Measurements from ENCODE around the gene ASB16. TPM values are rescaled to one million over a fixed set of nuclear protein-coding genes. Genes with fewer than 3 reads are reported as not detected.
"Not testable (repeated sequence)": the region's sequence is repeated elsewhere in the genome, so short reads cannot be mapped to it uniquely, and the experiment has no call there.

The ASB16 gene
- total and polyA plus RNA-seq, 2 donors (not counting 3 experiments of a cell fraction or from before 2014, with no cell fraction given): not detected

DNA sequence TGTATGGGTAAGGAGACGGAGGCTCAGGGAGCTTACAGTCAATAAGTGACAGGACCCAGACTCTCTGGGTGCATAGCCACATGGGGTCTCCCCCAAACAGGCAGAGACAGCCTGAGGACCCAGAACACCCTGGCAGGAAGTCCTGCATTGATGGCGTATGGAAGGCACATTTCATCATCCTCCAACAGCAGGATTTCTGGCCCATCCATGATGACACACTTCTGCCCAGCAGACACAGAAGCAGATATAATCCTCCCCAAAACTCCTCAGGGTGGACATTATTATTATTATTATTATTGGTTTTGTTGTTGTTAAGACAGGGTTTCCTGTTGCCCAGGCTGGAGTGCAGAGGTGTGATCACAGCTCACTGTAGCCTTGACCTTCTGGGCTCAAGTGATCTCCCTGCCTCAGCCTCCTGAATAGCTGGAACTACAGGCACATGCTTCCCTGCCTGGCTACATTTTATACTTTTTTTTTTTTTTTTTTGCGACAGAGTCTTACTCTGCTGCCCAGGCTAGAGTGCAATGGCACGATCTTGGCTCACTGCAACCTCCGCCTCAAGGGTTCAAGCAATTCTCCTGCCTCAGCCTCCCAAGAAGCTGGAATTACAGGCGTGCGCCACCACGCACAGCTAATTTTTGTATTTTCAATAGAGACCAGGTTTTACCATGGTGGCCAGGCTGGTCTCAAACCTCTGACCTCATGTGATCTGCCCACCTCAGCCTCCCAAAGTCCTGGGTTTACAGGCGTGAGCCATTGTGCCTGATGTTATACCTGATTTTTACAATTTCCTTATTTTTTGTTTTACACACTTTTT lies 35.5 kb upstream of the ASB16 start:
- Histone ChIP-seq H3K9ac (replicated peaks; ENCODE audit: extremely low read depth, insufficient read depth, low read length) (no peak overlapping the region), H2AFZ (ENCODE audit: low read depth, low read length) (no peak overlapping the region), H3K4me3 (replicated peaks in 1 of 3; ENCODE audit: insufficient read depth in 1 of 3, low read depth in 1 of 3, low read length in 3 of 3) (no peak overlapping the region), H4K20me1 (replicated peaks; ENCODE audit: control insufficient read depth, extremely low read depth, insufficient read depth, low read length) (no peaks in the 10 kb centered on the region), H3K9me3 (replicated peaks; ENCODE audit: control insufficient read depth, insufficient read depth, low read length) (no peaks in the 10 kb centered on the region), H3K4me1 (ENCODE audit: control insufficient read depth, extremely low read depth, insufficient read depth, low read length) (peaks cover 13% of the 10 kb centered on the region), H3K9me1 (replicated peaks; ENCODE audit: control insufficient read depth, extremely low read depth, insufficient read depth, low read length) (no peaks in the 10 kb centered on the region), H3K36me3 (ENCODE audit: control insufficient read depth in 2 of 2, extremely low read depth in 1 of 2, insufficient read depth in 2 of 2, low read length in 2 of 2) (no peaks in the 10 kb centered on the region), H3K79me2 (ENCODE audit: control insufficient read depth, insufficient read depth, low read length) (no peaks in the 10 kb centered on the region), H3K27me3 (ENCODE audit: control insufficient read depth in 2 of 2, insufficient read depth in 2 of 2, low read length in 2 of 2) (no peaks in the 10 kb centered on the region), H3K27ac (ENCODE audit: insufficient read depth, low read depth, low read length) (no peak overlapping the region), H3K4me2 (ENCODE audit: insufficient read depth, low read length) (no peak overlapping the region)
- FAIRE-seq: no peak
- TF ChIP-seq FOS (IDR thresholded peaks at IDR 0.05; ENCODE audit: borderline replicate concordance, insufficient read depth, low read length): no peak
- dilution Hi-C loops (cut with MboI; ENCODE audit: extremely low pct_ligation_motif_present, low sequenced_read_pairs) (no loop called here), intact Hi-C loops (cut with micrococcal nuclease) (no loop called here)
- CTCF ChIA-PET: interaction anchor here (0.6 to 2.1 kb wide), 5 partner anchors 11 to 197 kb away, joined by 3 to 12 read pairs (median 3); partner anchors contain the start of gene HDAC5
- DNase-seq (ENCODE audit: low read depth, low spot score): no peak
- no TSS peak for BruUV-seq (replicated peaks)
- POLR2A ChIA-PET: no interaction called here

GRCh38 chr17:44137891-44138709 lies 32.4 kb upstream of the ASB16 start:
- peak; percentile 97 for FAIRE-seq
- CTCF ChIA-PET: interaction anchor here (0.5 to 2.9 kb wide), 9 partner anchors 10 to 208 kb away, joined by 3 to 14 read pairs (median 3); partner anchors contain the start of gene HDAC5

GRCh38 chr17:44143921-44144320 lies 26.6 kb upstream of the ASB16 start:
- H3K4me1 ChIP-seq (ENCODE audit: control insufficient read depth, extremely low read depth, insufficient read depth, low read length); H3K27ac ChIP-seq (ENCODE audit: insufficient read depth, low read depth, low read length); H4K20me1 ChIP-seq (replicated peaks; ENCODE audit: control insufficient read depth, extremely low read depth, insufficient read depth, low read length); H3K9ac ChIP-seq (replicated peaks; ENCODE audit: extremely low read depth, insufficient read depth, low read length); H3K27me3 ChIP-seq (ENCODE audit: control insufficient read depth in 2 of 2, insufficient read depth in 2 of 2, low read length in 2 of 2); DNase-seq (ENCODE audit: low read depth, low spot score); BruUV-seq (replicated peaks); H3K36me3 ChIP-seq (ENCODE audit: control insufficient read depth in 2 of 2, extremely low read depth in 1 of 2, insufficient read depth in 2 of 2, low read length in 2 of 2); H3K9me3 ChIP-seq (replicated peaks; ENCODE audit: control insufficient read depth, insufficient read depth, low read length); H3K4me3 ChIP-seq (replicated peaks in 1 of 3; ENCODE audit: insufficient read depth in 1 of 3, low read depth in 1 of 3, low read length in 3 of 3); H3K9me1 ChIP-seq (replicated peaks; ENCODE audit: control insufficient read depth, extremely low read depth, insufficient read depth, low read length); H2AFZ ChIP-seq (ENCODE audit: low read depth, low read length); FAIRE-seq; intact Hi-C loops (cut with micrococcal nuclease); dilution Hi-C loops (cut with MboI; ENCODE audit: extremely low pct_ligation_motif_present, low sequenced_read_pairs); H3K4me2 ChIP-seq (ENCODE audit: insufficient read depth, low read length): not testable (repeated sequence)
- ChIA-PET POLR2A (interaction anchor here (0.7 kb wide), 1 partner anchor 136 kb away, joined by 3 read pairs; no protein-coding TSS in a partner anchor), CTCF (interaction anchor here (1.1 to 1.3 kb wide), 2 partner anchors 21 to 24 kb away, joined by 3 to 4 read pairs; partner anchors contain the start of gene HDAC5)
- H3K79me2 ChIP-seq (ENCODE audit: control insufficient read depth, insufficient read depth, low read length): peaks cover 12% of the 10 kb centered on the region

More at GRCh38 chr17:44137891-44138709, 32.4 kb upstream of the ASB16 start:
- BruUV-seq (replicated peaks): no TSS peak
- Histone ChIP-seq H3K36me3 (ENCODE audit: control insufficient read depth in 2 of 2, extremely low read depth in 1 of 2, insufficient read depth in 2 of 2, low read length in 2 of 2) (no peaks in the 10 kb centered on the region), H3K9me3 (replicated peaks; ENCODE audit: control insufficient read depth, insufficient read depth, low read length) (no peaks in the 10 kb centered on the region), H3K4me1 (ENCODE audit: control insufficient read depth, extremely low read depth, insufficient read depth, low read length) (peaks cover 20% of the 10 kb centered on the region), H3K9me1 (replicated peaks; ENCODE audit: control insufficient read depth, extremely low read depth, insufficient read depth, low read length) (no peaks in the 10 kb centered on the region), H3K79me2 (ENCODE audit: control insufficient read depth, insufficient read depth, low read length) (peaks cover 10% of the 10 kb centered on the region), H3K4me3 (replicated peaks in 1 of 3; ENCODE audit: insufficient read depth in 1 of 3, low read depth in 1 of 3, low read length in 3 of 3) (peak overlapping the region in 1 of 3 experiments; percentile 4), H4K20me1 (replicated peaks; ENCODE audit: control insufficient read depth, extremely low read depth, insufficient read depth, low read length) (no peaks in the 10 kb centered on the region), H3K27me3 (ENCODE audit: control insufficient read depth in 2 of 2, insufficient read depth in 2 of 2, low read length in 2 of 2) (no peaks in the 10 kb centered on the region), H3K4me2 (ENCODE audit: insufficient read depth, low read length) (peak overlapping the region; percentile 59), H2AFZ (ENCODE audit: low read depth, low read length) (peak overlapping the region; percentile 78), H3K9ac (replicated peaks; ENCODE audit: extremely low read depth, insufficient read depth, low read length) (peak overlapping the region; percentile 42), H3K27ac (ENCODE audit: insufficient read depth, low read depth, low read length) (peak overlapping the region; percentile 46)
- TF ChIP-seq EZH2 (IDR thresholded peaks at IDR 0.05; ENCODE audit: borderline replicate concordance, low read depth, low read length, severe bottlenecking) (no peak), POLR2AphosphoS5 (IDR thresholded peaks at IDR 0.05; ENCODE audit: insufficient read depth, low read depth, low read length) (peak; percentile 69), POLR2A (IDR thresholded peaks at IDR 0.05; ENCODE audit: low read depth, low read length) (peak; percentile 35), FOS (IDR thresholded peaks at IDR 0.05; ENCODE audit: borderline replicate concordance, insufficient read depth, low read length) (peak; percentile 96), JUN (IDR thresholded peaks at IDR 0.05; ENCODE audit: borderline replicate concordance, insufficient read depth, insufficient read length, low read depth) (peak; percentile 80)
- peak; percentile 97 for DNase-seq (ENCODE audit: low read depth, low spot score)
- dilution Hi-C loops (cut with MboI; ENCODE audit: extremely low pct_ligation_motif_present, low sequenced_read_pairs) (no loop called here), intact Hi-C loops (cut with micrococcal nuclease) (loop anchor here (1.0 to 2.0 kb wide), 3 partner anchors 15 to 67 kb away; partner anchors contain the start of genes G6PC3, HDAC5 and TMUB2)
- POLR2A ChIA-PET: interaction anchor here (0.5 to 1.2 kb wide), 3 partner anchors 12 to 37 kb away, joined by 3 to 9 read pairs (median 4); partner anchors contain the start of gene HDAC5

Data from endothelial cell of umbilical vein (primary cell).